HepG2 (cell line): ENCODE data around the gene ELP5. TPM values are rescaled to one million over a fixed set of nuclear protein-coding genes. Genes with fewer than 3 reads are reported as not detected.

ENCODE experiments used
- ARID5B ChIP-seq: IDR thresholded peaks from 2 replicates; pipeline ENCODE4 v1.4.0; 2020; ENCODE audit warnings: mild to moderate bottlenecking, missing genetic modification reagents
- ATF5 ChIP-seq: sonication (generic); formaldehyde crosslinking; IDR thresholded peaks from 2 replicates; pipeline ENCODE4 v1.4.0; 2020; ENCODE audit warnings: mild to moderate bottlenecking, low read depth, missing genetic modification reagents
- FOXO4 ChIP-seq: sonication (generic); formaldehyde crosslinking; conservative IDR thresholded peaks from 2 replicates; pipeline ENCODE4 v1.8.1; 2023; ENCODE audit warnings: missing genetic modification reagents
- GATAD2A ChIP-seq: IDR thresholded peaks from 2 replicates; pipeline ENCODE4 v1.6.1; 2016
- IRF9 ChIP-seq: sonication (generic); formaldehyde crosslinking; IDR thresholded peaks from 2 replicates; pipeline ENCODE4 v1.8.0; 2022; ENCODE audit warnings: missing genetic modification reagents, mild to moderate bottlenecking, borderline replicate concordance
- KMT2B ChIP-seq: IDR thresholded peaks from 2 replicates; pipeline ENCODE4 v1.6.1; 2016; ENCODE audit warnings: missing genetic modification reagents, missing compliant biosample characterization
- MBD4 ChIP-seq: IDR thresholded peaks from 2 replicates; pipeline ENCODE4 v1.6.1; 2012; ENCODE audit warnings: low read length, inconsistent platforms, borderline replicate concordance
- MXD1 ChIP-seq: sonication (generic); formaldehyde crosslinking; IDR thresholded peaks from 2 replicates; pipeline ENCODE4 v1.4.0; 2020; ENCODE audit warnings: mild to moderate bottlenecking, missing genetic modification reagents
- MXD4 ChIP-seq: IDR thresholded peaks from 2 replicates; pipeline ENCODE4 v1.6.1; 2016; ENCODE audit warnings: mild to moderate bottlenecking, missing biosample characterization, missing genetic modification reagents
- NFATC3 ChIP-seq: sonication (generic); formaldehyde crosslinking; IDR thresholded peaks from 2 replicates; pipeline ENCODE4 v1.5.1; 2020; ENCODE audit warnings: mild to moderate bottlenecking, missing genetic modification reagents
- PHB2 ChIP-seq: fragments of 450-650 bp; IDR thresholded peaks from 2 replicates; pipeline ENCODE4 v1.6.1; 2018; ENCODE audit not compliant: partially characterized antibody
- SALL1 ChIP-seq: sonication (generic); formaldehyde crosslinking; IDR thresholded peaks from 2 replicates; pipeline ENCODE4 v1.8.0; 2022; ENCODE audit warnings: mild to moderate bottlenecking, missing genetic modification reagents
- SP1 ChIP-seq, 2 experiments: fragments of 450-650 bp in 1 of 2; sonication (generic) in 1 of 2; formaldehyde crosslinking in 1 of 2; IDR thresholded peaks; 2 replicates each; pipeline versions ENCODE4 v1.4.0 to v1.6.1; 2016 to 2020; ENCODE audit warnings: missing genetic modification reagents in 1 of 2
- TARDBP ChIP-seq: sonication (generic); formaldehyde crosslinking; IDR thresholded peaks from 2 replicates; pipeline ENCODE4 v1.8.0; 2022; ENCODE audit warnings: mild to moderate bottlenecking, missing genetic modification reagents
- ZBTB46 ChIP-seq: sonication (generic); formaldehyde crosslinking; IDR thresholded peaks from 2 replicates; pipeline ENCODE4 v1.4.0; 2020; ENCODE audit warnings: mild to moderate bottlenecking, missing genetic modification reagents, borderline replicate concordance
- ZBTB49 ChIP-seq: sonication (generic); formaldehyde crosslinking; IDR thresholded peaks from 2 replicates; pipeline ENCODE4 v1.4.0; 2020; ENCODE audit warnings: missing genetic modification reagents, borderline replicate concordance
- ZNF121 ChIP-seq: sonication (generic); formaldehyde crosslinking; IDR thresholded peaks from 2 replicates; pipeline ENCODE4 v1.5.0; 2020; ENCODE audit warnings: mild to moderate bottlenecking, missing genetic modification reagents
- ZNF841 ChIP-seq: sonication (generic); formaldehyde crosslinking; IDR thresholded peaks from 2 replicates; pipeline ENCODE4 v1.8.1; 2023; ENCODE audit warnings: missing genetic modification reagents, borderline replicate concordance
- polyA plus RNA-seq, 8 experiments: library from polyadenylated mRNA; depleted of rRNA in 3 of 8; stranded (reverse) in 7 of 8; unstranded in 1 of 8; fragments of >200 nt; fragmentation: Illumina TruSeq in 4 of 8; extraction: Trizol in 4 of 8; gene quantifications; 2 replicates each; pipeline versions ENCODE4 v1.2.1 to v1.2.3, GENCODE V29; 2011 to 2016; ENCODE audit warnings: low read depth in 4 of 8, missing spikeins in 1 of 8, mixed read lengths in 1 of 8; ENCODE audit not compliant: insufficient read depth in 1 of 8
- total RNA-seq, 5 experiments: library from RNA; depleted of rRNA; stranded (reverse); fragments of >200 nt; fragmentation: Illumina TruSeq; extraction: Trizol; gene quantifications; 2 replicates each; pipeline ENCODE4 v1.2.3, GENCODE V29; 2016; ENCODE audit warnings: low read depth in 1 of 5

The ELP5 gene
- total and polyA plus RNA-seq, 2 of the 13 experiments (the other 11 are each of a cell fraction or from before 2014, with no cell fraction given), result 67.6 to 69.8 TPM

- TF ChIP-seq MXD1 (CRISPR knock-in tag) (no peak), ATF5 (CRISPR knock-in tag) (no peak), SP1 (IDR thresholded peaks at IDR 0.05) (no peak), SP1 (CRISPR knock-in tag; IDR thresholded peaks at IDR 0.05) (peak; percentile 44; the same call in 1 of the 2 replicates), NFATC3 (no peak), PHB2 (no peak), MBD4 (no peak), GATAD2A (no peak), ZNF841 (CRISPR knock-in tag) (no peak), KMT2B (CRISPR knock-in tag) (no peak), TARDBP (CRISPR knock-in tag) (no peak), ARID5B (CRISPR knock-in tag) (no peak), FOXO4 (CRISPR knock-in tag) (no peak), ZBTB49 (CRISPR knock-in tag) (no peak), ZBTB46 (no peak), IRF9 (CRISPR knock-in tag) (no peak), MXD4 (CRISPR knock-in tag) (no peak), SALL1 (CRISPR knock-in tag) (peak; percentile 48; the same call in 1 of the 2 replicates), ZNF121 (CRISPR knock-in tag) (no peak)
These were observed 14.1 kb upstream of the ELP5 start (continued) for GRCh38 chr17:7237761-7238419.
